Motor neuron (in vitro differentiated cells): Measurements from ENCODE around the gene FYCO1. TPM values are rescaled to one million over a fixed set of nuclear protein-coding genes. Genes with fewer than 3 reads are reported as not detected.
A peak's percentile ranks its signal among the peaks of the same experiment; 100 is the strongest.

Source experiments
- ATAC-seq, 8 experiments: fragments of 200-7000 bp; cut with Tn5 transposase; replicated peaks in 6 of 8; 2 replicates each; pipeline ENCODE4 v1.8.0; 2021; ENCODE audit warnings: mild to moderate bottlenecking in 8 of 8, moderate library complexity in 8 of 8
- H3K27ac ChIP-seq, 2 donors: fragments of 250-450 bp; sonication (Bioruptor Pico); 2 replicates each; pipeline ENCODE4 v1.9.0; 2021; ENCODE audit warnings: antibody characterized with exemption in 2 of 2, mild to moderate bottlenecking in 2 of 2, moderate library complexity in 1 of 2
- H3K4me1 ChIP-seq, 2 donors: fragments of 250-450 bp; sonication (Bioruptor Pico); replicated peaks in 1 of 2; 2 replicates each; pipeline ENCODE4 v1.6.1; 2021; ENCODE audit warnings: antibody characterized with exemption in 2 of 2, mild to moderate bottlenecking in 2 of 2, moderate library complexity in 1 of 2
- H3K4me3 ChIP-seq, 5 donors: fragments of 250-450 bp; sonication (Bioruptor Pico); 2 replicates each; pipeline ENCODE4 v1.9.0; 2021; ENCODE audit warnings: antibody characterized with exemption in 5 of 5, mild to moderate bottlenecking in 5 of 5, moderate library complexity in 4 of 5
- WGBS, 10 experiments: fragments of 450-650 bp; shearing (Covaris generic); methylation state at CpG; one replicate each; pipeline ENCODE4 v1.0.0; 2022; 5-methylcytosine and 5-hydroxymethylcytosine counted together
- in situ Hi-C, 9 experiments: fragments of 400-800 bp; cut with MboI; loops; one replicate each; pipeline ENCODE4 v1.15.0; 2021; ENCODE audit warnings: low sequenced_read_pairs in 9 of 9, low pct_unique_long_range_greater_than_20kb in 2 of 9; ENCODE audit not compliant: unreplicated experiment in 9 of 9
- total RNA-seq, 8 experiments: library from RNA; unstranded; fragments of 300-600 nt; gene quantifications; 2 replicates each; pipeline versions ENCODE4 v1.2.3 to v1.2.4, GENCODE V29; 2022

The FYCO1 gene
- total RNA-seq, 8 experiments from 2014 or later, result 0.87 to 19.6 (median 5.6) TPM

DNA sequence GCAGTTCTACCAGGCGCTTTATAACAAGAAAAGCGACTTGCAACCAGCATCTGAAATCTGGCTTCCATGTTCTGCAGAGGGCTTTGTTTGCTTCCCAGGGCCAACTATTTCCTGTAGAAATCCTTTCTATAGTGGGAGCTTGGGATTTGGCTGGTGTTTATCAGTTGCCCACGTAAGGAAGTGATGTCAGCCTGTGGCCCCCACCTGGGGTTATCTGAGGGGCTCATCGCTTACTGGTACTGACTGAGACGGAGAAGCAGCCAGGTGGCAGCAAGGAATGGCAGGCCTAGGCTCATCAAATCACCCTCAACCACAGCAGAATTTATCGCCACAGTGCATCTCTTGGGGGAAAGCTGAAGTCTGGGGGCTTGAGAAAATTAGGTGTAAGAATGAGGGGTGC lies 123.8 kb downstream of the FYCO1 start:
- Histone ChIP-seq H3K4me1 (no peaks in the 10 kb centered on the region), H3K4me3 (no peak overlapping the region), H3K27ac (no peak overlapping the region)
- WGBS, 10 experiments, result 40 to 100% (median 87%) methylated on average over 1 to 6 of the region's 6 CpGs; no CpG with 5 or more reads in 2 of the 10 experiments
- in situ Hi-C loops, result no loop called here
- ATAC-seq, result no peak

DNA sequence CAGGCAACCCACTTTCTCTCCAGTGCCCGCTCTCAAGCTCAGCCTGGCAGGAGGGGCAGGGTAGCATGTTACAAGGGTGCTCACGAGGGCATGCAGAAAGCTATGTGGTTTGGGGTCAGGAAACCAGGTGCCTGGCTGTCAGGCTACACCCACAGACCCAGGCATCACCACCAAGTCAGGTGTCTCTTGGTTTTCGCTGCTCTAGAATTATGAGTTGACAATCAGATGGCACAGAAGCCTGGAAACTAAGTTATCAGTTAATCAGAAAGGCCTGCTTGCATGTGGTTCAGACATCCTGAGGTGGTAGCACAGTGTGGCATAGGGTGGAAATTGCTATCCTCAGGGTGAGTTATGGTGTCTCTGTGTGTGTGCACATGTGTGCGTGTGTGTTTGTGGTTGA lies 125.5 kb downstream of the FYCO1 start:
- H3K4me3 ChIP-seq, result no peak overlapping the region
- no peaks in the 10 kb centered on the region for H3K4me1 ChIP-seq
- H3K27ac ChIP-seq, result no peak overlapping the region
- in situ Hi-C loops, result no loop called here
- 30 to 100% (median 89%) methylated on average over 1 to 3 of the region's 4 CpGs; no CpG with 5 or more reads in 3 of the 10 experiments for WGBS, 10 experiments
- no peak for ATAC-seq

DNA sequence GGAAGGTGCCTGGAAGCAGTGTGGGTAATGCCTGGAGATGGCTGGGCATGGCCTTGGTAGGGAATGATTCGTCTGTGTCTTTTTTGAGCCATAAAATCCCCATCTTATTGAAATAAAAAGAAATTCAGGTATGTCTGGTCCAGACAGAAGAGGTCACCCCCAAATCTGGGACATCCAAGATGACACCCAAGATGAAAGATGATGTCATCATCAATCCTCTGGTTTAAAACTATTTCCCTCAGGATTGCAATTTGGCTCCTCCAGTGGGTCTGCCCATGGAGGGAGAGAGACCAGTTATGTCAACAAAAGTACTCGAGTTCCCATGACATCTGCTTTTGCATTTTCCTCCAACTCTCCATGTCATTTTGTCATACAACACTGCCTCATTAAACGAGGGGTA lies 126.0 kb downstream of the FYCO1 start:
- WGBS, 10 experiments, result 0 to 90% (median 82%) methylated on average over 1 to 3 of the region's 3 CpGs; no CpG with 5 or more reads in 2 of the 10 experiments
- H3K27ac ChIP-seq, result no peak overlapping the region
- in situ Hi-C loops, result no loop called here
- H3K4me1 ChIP-seq, result no peaks in the 10 kb centered on the region
- no peak for ATAC-seq
- no peak overlapping the region for H3K4me3 ChIP-seq

DNA sequence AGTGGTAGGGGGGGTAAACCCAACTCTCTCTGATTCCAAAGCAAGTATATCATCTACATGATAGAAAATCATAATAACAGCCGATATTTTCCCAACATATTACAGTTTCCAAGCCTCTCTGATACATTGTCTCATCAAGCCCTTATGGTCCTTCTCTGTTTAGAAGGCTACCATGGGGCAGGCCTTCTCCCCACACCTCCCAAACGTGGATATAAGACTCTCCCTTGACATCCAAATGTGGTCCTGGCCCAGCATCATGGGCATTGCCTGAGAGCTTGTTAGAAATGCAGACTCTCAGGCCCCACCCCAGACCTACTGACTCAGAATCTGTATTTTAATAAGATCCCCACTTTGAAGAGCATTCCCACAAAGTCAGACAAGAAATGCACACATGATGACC lies 127.0 kb downstream of the FYCO1 start:
- Histone ChIP-seq H3K4me1 (no peaks in the 10 kb centered on the region), H3K4me3 (no peak overlapping the region), H3K27ac (no peak overlapping the region)
- ATAC-seq, result peak in 2 of 8 experiments; percentile 65 to 67
- WGBS, 10 experiments, result 0 to 100% (median 83%) methylated on average over 1 to 2 of the region's 2 CpGs; no CpG with 5 or more reads in 3 of the 10 experiments
- in situ Hi-C loops, result no loop called here

DNA sequence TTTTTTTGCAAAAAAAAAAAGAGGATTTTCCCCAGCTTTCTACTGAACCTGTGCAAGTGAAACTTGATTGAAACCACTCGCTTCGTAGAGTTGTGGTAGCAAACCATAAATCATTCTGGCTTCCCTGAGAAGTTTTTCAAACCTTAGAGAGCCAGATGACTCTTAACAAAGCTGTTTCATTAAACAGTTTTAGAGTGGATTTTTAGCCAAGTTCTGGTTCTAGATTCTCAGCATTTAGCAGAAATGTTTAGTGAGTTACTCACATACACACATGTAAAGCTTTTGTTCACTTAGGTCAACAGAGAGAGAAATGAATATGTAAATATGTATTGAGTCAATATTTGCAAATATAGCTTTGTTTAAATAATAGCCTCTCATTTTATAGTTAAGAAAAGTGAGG lies 127.4 kb downstream of the FYCO1 start:
- Histone ChIP-seq H3K27ac (no peak overlapping the region), H3K4me3 (no peak overlapping the region), H3K4me1 (no peaks in the 10 kb centered on the region)
- peak in 3 of 8 experiments; percentile 82 to 97 (median 82) for ATAC-seq
- WGBS, 10 experiments, result 33 to 86% (median 62%) methylated on average over 1 to 2 of the region's 2 CpGs; no CpG with 5 or more reads in 2 of the 10 experiments
- in situ Hi-C loops, result no loop called here

Other genes with a start within 250 kb of the FYCO1 start
- gene SLC6A20, start 199.3 kb downstream of the FYCO1 start, total RNA-seq, result 1 to 10 TPM in 3 of 8 experiments, under 1 TPM in 5; 0.05 to 7.2 (median 0.34) TPM
- 10 to 100 TPM in 4 of 8 experiments, 1 to 10 TPM in 4; 2.9 to 32.4 (median 12.6) TPM for gene LZTFL1, start 153.7 kb downstream of the FYCO1 start, total RNA-seq
- 1 to 10 TPM in 1 of 8 experiments, under 1 TPM in 6, not detected in 1; 0.14 to 1.4 (median 0.57) TPM for gene CCR9, start 109.3 kb downstream of the FYCO1 start, total RNA-seq
- 1 to 10 TPM in 2 of 8 experiments, under 1 TPM in 6; 0.16 to 5.3 (median 0.84) TPM for gene CXCR6, start 52.4 kb downstream of the FYCO1 start, total RNA-seq
- under 1 TPM in 6 of 8 experiments, not detected in 2; 0.04 to 0.71 (median 0.18) TPM for gene XCR1, start 31.7 kb upstream of the FYCO1 start, total RNA-seq
- under 1 TPM in 4 of 8 experiments, not detected in 4; 0.04 to 0.33 (median 0.07) TPM for gene CCR1, start 212.5 kb upstream of the FYCO1 start, total RNA-seq
- under 1 TPM in 4 of 8 experiments, not detected in 4; 0.25 to 0.57 (median 0.36) TPM for gene CCR3, start 246.6 kb upstream of the FYCO1 start, total RNA-seq